ENCODE measurements around the gene SUV39H1. TPM values are rescaled to one million over a fixed set of nuclear protein-coding genes. Genes with fewer than 3 reads are reported as not detected.
"Not testable (repeated sequence)": the region's sequence is repeated elsewhere in the genome, so short reads cannot be mapped to it uniquely, and the experiment has no call there.

Gene SUV39H1
- 6.8 and 8.1 TPM in 2 replicates for total RNA-seq (2014; rRNA removed; shearing (Covaris generic))
- 6.0 TPM in 2 replicates for polyA plus RNA-seq (2016; fragmentation: Nextera tagmentation; extraction: Ambion mirVana)

- H3K4me3 ChIP-seq = peak within 1 kb of the TSS; percentile 75
- H3F3A ChIP-seq (ENCODE audit: insufficient read depth) = no peaks in the 10 kb centered on the region
- H3K27ac ChIP-seq = peak within 1 kb of the TSS; percentile 48
- no peak for TF ChIP-seq EZH2 (IDR thresholded peaks at IDR 0.05; ENCODE audit: insufficient read depth, poor library complexity, severe bottlenecking)
- no peak for TF ChIP-seq EZH2phosphoT487 (IDR thresholded peaks at IDR 0.05; ENCODE audit: insufficient read depth, low read depth)
- H3K36me3 ChIP-seq (ENCODE audit: low read depth) = no peaks in the 10 kb centered on the region
- DNase-seq = peak; percentile 95
- no peaks in the 10 kb centered on the region for H4K20me1 ChIP-seq (ENCODE audit: insufficient read depth)
- 0 out of 2 replicates have a peak, but pooled peaks cover 5% of the 10 kb centered on the region for H3K4me1 ChIP-seq (ENCODE audit: insufficient read depth)
- H3K79me2 ChIP-seq (ENCODE audit: insufficient read depth) = peaks cover 17% of the 10 kb centered on the region
- H3K4me2 ChIP-seq (ENCODE audit: unreplicated experiment) = peak within 1 kb of the TSS; percentile 61
- no peaks in the 10 kb centered on the region for H3K9me3 ChIP-seq (ENCODE audit: low read depth)
- peak within 1 kb of the TSS; percentile 85 for H2AFZ ChIP-seq
- no peaks in the 10 kb centered on the region for H3K9me2 ChIP-seq (ENCODE audit: insufficient read depth)
- in situ Hi-C loops (cut with MboI) = no loop called here
- H3K9ac ChIP-seq = peak within 1 kb of the TSS; percentile 87
- no peaks in the 10 kb centered on the region for H3K27me3 ChIP-seq (replicated peaks; ENCODE audit: insufficient read depth)
- WGBS, 2 experiments (ENCODE audit: low coverage in 1 of 2, low lambda C conversion rate in 2 of 2, missing lambda C conversion rate in 2 of 2) = 1 to 2% methylated on average over 22 to 51 of the region's 66 CpGs
These were observed at the start of gene SUV39H1 for GRCh38 chrX:48696301-48696908. SUV39H1 (plus strand) TSS chrX:48696734; CDS start chrX:48696785, 51 bp downstream.

GRCh38 chrX:48648336-48648751 is 48.2 kb upstream of the SUV39H1 start:
- Histone ChIP-seq H3K79me2 (ENCODE audit: insufficient read depth) (no peaks in the 10 kb centered on the region), H3K4me3 (no peak overlapping the region), H2AFZ (no peak overlapping the region), H3K9me3 (ENCODE audit: low read depth) (no peaks in the 10 kb centered on the region), H3K27ac (no peak overlapping the region), H4K20me1 (ENCODE audit: insufficient read depth) (no peaks in the 10 kb centered on the region), H3K4me1 (ENCODE audit: insufficient read depth) (no peaks in the 10 kb centered on the region), H3K4me2 (ENCODE audit: unreplicated experiment) (no peak overlapping the region), H3K36me3 (ENCODE audit: low read depth) (no peaks in the 10 kb centered on the region), H3K27me3 (replicated peaks; ENCODE audit: insufficient read depth) (no peaks in the 10 kb centered on the region), H3F3A (ENCODE audit: insufficient read depth) (no peaks in the 10 kb centered on the region), H3K9me2 (ENCODE audit: insufficient read depth) (no peaks in the 10 kb centered on the region), H3K9ac (no peak overlapping the region)
- 0 to 3% methylated on average over 6 of the region's 6 CpGs for WGBS, 2 experiments (ENCODE audit: low coverage in 1 of 2, low lambda C conversion rate in 2 of 2, missing lambda C conversion rate in 2 of 2)
- DNase-seq = peak; percentile 72
- TF ChIP-seq EZH2phosphoT487 (IDR thresholded peaks at IDR 0.05; ENCODE audit: insufficient read depth, low read depth) (no peak), EZH2 (IDR thresholded peaks at IDR 0.05; ENCODE audit: insufficient read depth, poor library complexity, severe bottlenecking) (no peak)
- in situ Hi-C loops (cut with MboI) = no loop called here

GRCh38 chrX:48649102-48649501 is 47.4 kb upstream of the SUV39H1 start:
- Histone ChIP-seq H3K4me2 (ENCODE audit: unreplicated experiment) (no peak overlapping the region), H3K27ac (no peak overlapping the region), H4K20me1 (ENCODE audit: insufficient read depth) (no peaks in the 10 kb centered on the region), H3K9me3 (ENCODE audit: low read depth) (no peaks in the 10 kb centered on the region), H3K9me2 (ENCODE audit: insufficient read depth) (no peaks in the 10 kb centered on the region), H2AFZ (no peak overlapping the region), H3K27me3 (replicated peaks; ENCODE audit: insufficient read depth) (no peaks in the 10 kb centered on the region), H3K4me1 (ENCODE audit: insufficient read depth) (no peaks in the 10 kb centered on the region), H3K79me2 (ENCODE audit: insufficient read depth) (no peaks in the 10 kb centered on the region), H3K4me3 (no peak overlapping the region), H3F3A (ENCODE audit: insufficient read depth) (no peaks in the 10 kb centered on the region), H3K36me3 (ENCODE audit: low read depth) (no peaks in the 10 kb centered on the region), H3K9ac (no peak overlapping the region)
- in situ Hi-C loops (cut with MboI) = no loop called here
- TF ChIP-seq EZH2 (IDR thresholded peaks at IDR 0.05; ENCODE audit: insufficient read depth, poor library complexity, severe bottlenecking) (no peak), EZH2phosphoT487 (IDR thresholded peaks at IDR 0.05; ENCODE audit: insufficient read depth, low read depth) (no peak)
- 25 to 35% methylated on average over 3 of the region's 3 CpGs for WGBS, 2 experiments (ENCODE audit: low coverage in 1 of 2, low lambda C conversion rate in 2 of 2, missing lambda C conversion rate in 2 of 2)
- no peak for DNase-seq

GRCh38 chrX:48652055-48652579 is 44.4 kb upstream of the SUV39H1 start:
- H3K79me2 ChIP-seq (ENCODE audit: insufficient read depth) = not testable (repeated sequence)

GRCh38 chrX:48654746-48655145 is 41.8 kb upstream of the SUV39H1 start:
- not testable (repeated sequence) for H3K36me3 ChIP-seq (ENCODE audit: low read depth); H2AFZ ChIP-seq; DNase-seq; H3K4me2 ChIP-seq (ENCODE audit: unreplicated experiment); H3K27ac ChIP-seq; H3F3A ChIP-seq (ENCODE audit: insufficient read depth); H3K4me1 ChIP-seq (ENCODE audit: insufficient read depth); H3K9ac ChIP-seq; H3K9me3 ChIP-seq (ENCODE audit: low read depth); H3K4me3 ChIP-seq; H3K27me3 ChIP-seq (replicated peaks; ENCODE audit: insufficient read depth); H3K9me2 ChIP-seq (ENCODE audit: insufficient read depth); H3K79me2 ChIP-seq (ENCODE audit: insufficient read depth); H4K20me1 ChIP-seq (ENCODE audit: insufficient read depth)
- WGBS, 2 experiments (ENCODE audit: low coverage in 1 of 2, low lambda C conversion rate in 2 of 2, missing lambda C conversion rate in 2 of 2) = 42 to 55% methylated on average over 14 to 19 of the region's 19 CpGs
- in situ Hi-C loops (cut with MboI) = loop anchor here (25.0 kb wide), 1 partner anchor 258 kb away; the partner anchor contains the start of genes PIM2 and SLC35A2

More at GRCh38 chrX:48652055-48652579, 44.4 kb upstream of the SUV39H1 start:
- H2AFZ ChIP-seq; H3K9me3 ChIP-seq (ENCODE audit: low read depth); H4K20me1 ChIP-seq (ENCODE audit: insufficient read depth); H3K36me3 ChIP-seq (ENCODE audit: low read depth); H3K9me2 ChIP-seq (ENCODE audit: insufficient read depth); H3K4me2 ChIP-seq (ENCODE audit: unreplicated experiment); H3K4me1 ChIP-seq (ENCODE audit: insufficient read depth); H3K9ac ChIP-seq; H3K4me3 ChIP-seq; DNase-seq; H3K27ac ChIP-seq; H3F3A ChIP-seq (ENCODE audit: insufficient read depth); H3K27me3 ChIP-seq (replicated peaks; ENCODE audit: insufficient read depth): not testable (repeated sequence)
- in situ Hi-C loops (cut with MboI) = loop anchor here (25.0 kb wide), 1 partner anchor 260 kb away; the partner anchor contains the start of genes PIM2 and SLC35A2
- 88 to 89% methylated on average over 5 of the region's 5 CpGs for WGBS, 2 experiments (ENCODE audit: low coverage in 1 of 2, low lambda C conversion rate in 2 of 2, missing lambda C conversion rate in 2 of 2)

GRCh38 chrX:48659686-48660085 is 36.8 kb upstream of the SUV39H1 start:
- H3K4me2 ChIP-seq (ENCODE audit: unreplicated experiment); H3F3A ChIP-seq (ENCODE audit: insufficient read depth); H3K9me3 ChIP-seq (ENCODE audit: low read depth); H3K4me1 ChIP-seq (ENCODE audit: insufficient read depth); H3K4me3 ChIP-seq; H2AFZ ChIP-seq; H3K27ac ChIP-seq; H3K27me3 ChIP-seq (replicated peaks; ENCODE audit: insufficient read depth); H3K9ac ChIP-seq; H3K79me2 ChIP-seq (ENCODE audit: insufficient read depth); DNase-seq; H3K9me2 ChIP-seq (ENCODE audit: insufficient read depth); H3K36me3 ChIP-seq (ENCODE audit: low read depth); H4K20me1 ChIP-seq (ENCODE audit: insufficient read depth): not testable (repeated sequence)
- 80 to 89% methylated on average over 8 to 11 of the region's 34 CpGs for WGBS, 2 experiments (ENCODE audit: low coverage in 1 of 2, low lambda C conversion rate in 2 of 2, missing lambda C conversion rate in 2 of 2)
- in situ Hi-C loops (cut with MboI) = loop anchor here (25.0 kb wide), 1 partner anchor 253 kb away; the partner anchor contains the start of genes PIM2 and SLC35A2
